ENCODE measurements around the gene SEC24C.

The SEC24C gene

DNA sequence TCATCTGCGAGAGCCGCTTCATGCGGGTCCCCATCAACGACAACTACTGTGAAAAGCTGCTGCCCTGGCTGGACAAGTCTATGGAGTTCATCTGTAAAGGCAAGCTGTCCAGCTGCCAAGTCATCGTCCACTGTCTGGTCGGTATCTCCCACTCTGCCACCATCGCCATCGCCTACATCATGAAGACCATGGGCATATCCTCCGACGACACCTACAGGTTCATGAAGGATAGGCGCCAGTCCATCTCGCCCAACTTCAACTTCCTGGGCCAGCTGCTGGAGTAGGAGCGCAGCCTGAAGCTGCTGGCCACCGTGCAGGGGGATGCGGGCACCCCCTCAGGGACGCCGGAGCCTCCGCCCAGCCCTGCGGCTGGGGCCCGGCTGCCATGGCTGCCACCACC is 11.7 kb upstream of the SEC24C start:
- Histone ChIP-seq H3K4me3 (replicated peaks; ENCODE audit: insufficient read depth, low read length) (no peak overlapping the region), H3K27ac (replicated peaks) (no peak overlapping the region), H3K27me3 (ENCODE audit: insufficient read depth, poor library complexity, severe bottlenecking) (no peaks in the 10 kb centered on the region)
- TF ChIP-seq SPI1 (IDR thresholded peaks at IDR 0.05; ENCODE audit: borderline replicate concordance, low read depth) (no peak), GABPA (IDR thresholded peaks at IDR 0.05; ENCODE audit: low read depth) (no peak), POLR2AphosphoS5 (IDR thresholded peaks at IDR 0.05; ENCODE audit: low read depth) (no peak)
- TF ChIP-seq, protein P1, sequence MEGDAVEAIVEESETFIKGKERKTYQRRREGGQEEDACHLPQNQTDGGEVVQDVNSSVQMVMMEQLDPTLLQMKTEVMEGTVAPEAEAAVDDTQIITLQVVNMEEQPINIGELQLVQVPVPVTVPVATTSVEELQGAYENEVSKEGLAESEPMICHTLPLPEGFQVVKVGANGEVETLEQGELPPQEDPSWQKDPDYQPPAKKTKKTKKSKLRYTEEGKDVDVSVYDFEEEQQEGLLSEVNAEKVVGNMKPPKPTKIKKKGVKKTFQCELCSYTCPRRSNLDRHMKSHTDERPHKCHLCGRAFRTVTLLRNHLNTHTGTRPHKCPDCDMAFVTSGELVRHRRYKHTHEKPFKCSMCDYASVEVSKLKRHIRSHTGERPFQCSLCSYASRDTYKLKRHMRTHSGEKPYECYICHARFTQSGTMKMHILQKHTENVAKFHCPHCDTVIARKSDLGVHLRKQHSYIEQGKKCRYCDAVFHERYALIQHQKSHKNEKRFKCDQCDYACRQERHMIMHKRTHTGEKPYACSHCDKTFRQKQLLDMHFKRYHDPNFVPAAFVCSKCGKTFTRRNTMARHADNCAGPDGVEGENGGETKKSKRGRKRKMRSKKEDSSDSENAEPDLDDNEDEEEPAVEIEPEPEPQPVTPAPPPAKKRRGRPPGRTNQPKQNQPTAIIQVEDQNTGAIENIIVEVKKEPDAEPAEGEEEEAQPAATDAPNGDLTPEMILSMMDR (IDR thresholded peaks at IDR 0.05; ENCODE audit: insufficient read depth, low read length) = no peak
- DNase-seq (ENCODE audit: low read depth in 1 of 2, low spot score in 1 of 2) = no peak

DNA sequence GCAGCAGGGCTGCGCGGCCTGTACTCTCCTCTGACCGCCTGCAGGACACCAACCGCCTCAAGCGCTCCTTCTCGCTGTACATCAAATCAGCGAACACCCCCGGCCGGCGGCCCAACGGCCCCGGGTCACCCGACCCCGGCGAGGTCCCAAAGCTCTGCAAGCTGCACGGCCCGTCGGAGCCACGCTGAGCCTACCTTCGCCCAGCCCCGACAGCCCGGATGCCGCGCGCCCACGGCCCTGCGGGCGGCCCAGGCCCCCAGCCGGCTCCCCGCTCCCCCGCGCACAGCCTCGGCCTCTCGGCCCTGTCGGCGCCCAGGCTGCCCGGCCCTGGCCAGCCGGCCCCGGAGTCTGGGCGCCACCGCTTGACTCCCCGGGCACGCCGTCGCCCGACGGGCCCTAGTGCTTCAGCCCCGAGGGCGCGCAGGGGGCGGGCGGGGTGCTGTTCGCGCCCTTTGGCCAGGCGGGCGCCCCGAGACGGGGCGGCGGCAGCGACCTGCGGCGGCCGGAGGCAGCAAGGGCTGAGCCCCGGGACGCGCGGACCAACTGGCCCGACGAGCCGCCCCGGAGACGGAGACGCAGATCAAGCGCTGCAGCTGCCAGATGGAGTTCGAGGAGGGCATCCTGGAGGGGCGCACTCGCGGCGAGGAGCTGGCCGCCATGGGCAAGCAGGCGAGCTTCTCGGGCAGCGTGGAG is 11.1 kb upstream of the SEC24C start:
- Histone ChIP-seq H3K27ac (replicated peaks) (no peak overlapping the region), H3K27me3 (ENCODE audit: insufficient read depth, poor library complexity, severe bottlenecking) (no peaks in the 10 kb centered on the region), H3K4me3 (replicated peaks; ENCODE audit: insufficient read depth, low read length) (no peak overlapping the region)
- DNase-seq (ENCODE audit: low read depth in 1 of 2, low spot score in 1 of 2) = no peak
- TF ChIP-seq SPI1 (IDR thresholded peaks at IDR 0.05; ENCODE audit: borderline replicate concordance, low read depth) = no peak
- TF ChIP-seq POLR2AphosphoS5 (IDR thresholded peaks at IDR 0.05; ENCODE audit: low read depth) = no peak
- TF ChIP-seq GABPA (IDR thresholded peaks at IDR 0.05; ENCODE audit: low read depth) = no peak
- TF ChIP-seq, protein P1 (IDR thresholded peaks at IDR 0.05; ENCODE audit: insufficient read depth, low read length) = no peak
- no peak for TF ChIP-seq REST (IDR thresholded peaks at IDR 0.05; ENCODE audit: insufficient replicate concordance, low read depth)

GRCh38 chr10:73734028-73734720 is 10.0 kb upstream of the SEC24C start:
- H3K27me3 ChIP-seq (ENCODE audit: insufficient read depth, poor library complexity, severe bottlenecking) = no peaks in the 10 kb centered on the region
- no peak for DNase-seq (ENCODE audit: low read depth in 1 of 2, low spot score in 1 of 2)
- H3K27ac ChIP-seq (replicated peaks) = no peak overlapping the region
- H3K4me3 ChIP-seq (replicated peaks; ENCODE audit: insufficient read depth, low read length) = no peak overlapping the region
- TF ChIP-seq, protein P1 (IDR thresholded peaks at IDR 0.05; ENCODE audit: insufficient read depth, low read length) = no peak
- TF ChIP-seq POLR2AphosphoS5 (IDR thresholded peaks at IDR 0.05; ENCODE audit: low read depth) = no peak
- TF ChIP-seq GABPA (IDR thresholded peaks at IDR 0.05; ENCODE audit: low read depth) = no peak
- TF ChIP-seq SPI1 (IDR thresholded peaks at IDR 0.05; ENCODE audit: borderline replicate concordance, low read depth) = no peak
- TF ChIP-seq REST (IDR thresholded peaks at IDR 0.05; ENCODE audit: insufficient replicate concordance, low read depth) = no peak

Data from HL-60 (cell line).